Subcutaneous adipose tissue (tissue), 4 donors: Measurements from ENCODE around the gene TBC1D24. TPM values are rescaled to one million over a fixed set of nuclear protein-coding genes. Genes with fewer than 3 reads are reported as not detected.

Experiments
- total RNA-seq, 4 donors: library from RNA; depleted of rRNA; stranded (reverse); fragments of >200 nt; gene quantifications; one replicate each; pipeline ENCODE4 v1.1.0, GENCODE V29; 2016
- TF ChIP-seq, protein P1 (sequence below): fragments of 450-650 bp; IDR thresholded peaks from one replicate; pipeline ENCODE4 v1.5.1; 2016; ENCODE audit warnings: low read depth, mild to moderate bottlenecking, control low read depth, antibody characterized with exemption, moderate library complexity

Gene TBC1D24
- total RNA-seq, 4 donors from 2014 or later = 7.0 to 30.1 (median 8.1) TPM

DNA sequence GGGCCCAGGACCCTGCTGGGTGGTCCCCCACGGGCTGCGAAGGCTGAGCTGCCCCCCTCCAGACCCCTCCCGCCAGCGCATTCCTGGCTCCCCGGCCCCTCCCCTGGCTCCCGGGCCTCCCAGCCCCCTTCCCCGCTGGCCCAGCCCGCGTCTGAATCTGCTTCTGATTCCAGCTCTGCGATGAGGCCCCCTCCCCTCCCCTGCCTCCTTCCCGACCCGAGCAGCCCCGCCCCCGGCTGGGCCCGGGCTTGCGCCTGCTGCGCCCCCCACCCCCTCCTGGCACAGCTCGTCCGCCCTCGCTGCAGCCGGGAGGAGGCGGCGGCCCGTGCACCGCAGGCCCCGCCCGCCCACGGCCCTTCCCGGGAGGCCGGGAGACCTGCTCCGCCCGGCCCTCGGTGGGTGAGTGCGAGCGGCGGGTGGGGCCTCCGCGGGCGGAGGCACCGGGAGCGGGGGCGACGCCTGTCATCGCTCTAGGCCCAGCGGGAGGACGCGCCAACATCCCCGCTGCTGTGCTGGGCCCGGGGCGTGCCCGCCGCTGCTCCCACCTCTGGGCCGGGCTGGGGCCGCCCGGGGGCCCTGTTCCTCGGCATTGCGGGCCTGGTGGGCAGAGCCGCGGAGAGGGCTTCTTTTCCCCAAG is 3.8 kb upstream of the TBC1D24 start, which contains the start of gene NTN3:
Gene NTN3 (plus strand): TSS at position 282 of the 637 bp plus-strand sequence. CDS start 405 bp downstream, outside the sequence.
- TF ChIP-seq, protein P1, sequence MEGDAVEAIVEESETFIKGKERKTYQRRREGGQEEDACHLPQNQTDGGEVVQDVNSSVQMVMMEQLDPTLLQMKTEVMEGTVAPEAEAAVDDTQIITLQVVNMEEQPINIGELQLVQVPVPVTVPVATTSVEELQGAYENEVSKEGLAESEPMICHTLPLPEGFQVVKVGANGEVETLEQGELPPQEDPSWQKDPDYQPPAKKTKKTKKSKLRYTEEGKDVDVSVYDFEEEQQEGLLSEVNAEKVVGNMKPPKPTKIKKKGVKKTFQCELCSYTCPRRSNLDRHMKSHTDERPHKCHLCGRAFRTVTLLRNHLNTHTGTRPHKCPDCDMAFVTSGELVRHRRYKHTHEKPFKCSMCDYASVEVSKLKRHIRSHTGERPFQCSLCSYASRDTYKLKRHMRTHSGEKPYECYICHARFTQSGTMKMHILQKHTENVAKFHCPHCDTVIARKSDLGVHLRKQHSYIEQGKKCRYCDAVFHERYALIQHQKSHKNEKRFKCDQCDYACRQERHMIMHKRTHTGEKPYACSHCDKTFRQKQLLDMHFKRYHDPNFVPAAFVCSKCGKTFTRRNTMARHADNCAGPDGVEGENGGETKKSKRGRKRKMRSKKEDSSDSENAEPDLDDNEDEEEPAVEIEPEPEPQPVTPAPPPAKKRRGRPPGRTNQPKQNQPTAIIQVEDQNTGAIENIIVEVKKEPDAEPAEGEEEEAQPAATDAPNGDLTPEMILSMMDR = no peak

DNA sequence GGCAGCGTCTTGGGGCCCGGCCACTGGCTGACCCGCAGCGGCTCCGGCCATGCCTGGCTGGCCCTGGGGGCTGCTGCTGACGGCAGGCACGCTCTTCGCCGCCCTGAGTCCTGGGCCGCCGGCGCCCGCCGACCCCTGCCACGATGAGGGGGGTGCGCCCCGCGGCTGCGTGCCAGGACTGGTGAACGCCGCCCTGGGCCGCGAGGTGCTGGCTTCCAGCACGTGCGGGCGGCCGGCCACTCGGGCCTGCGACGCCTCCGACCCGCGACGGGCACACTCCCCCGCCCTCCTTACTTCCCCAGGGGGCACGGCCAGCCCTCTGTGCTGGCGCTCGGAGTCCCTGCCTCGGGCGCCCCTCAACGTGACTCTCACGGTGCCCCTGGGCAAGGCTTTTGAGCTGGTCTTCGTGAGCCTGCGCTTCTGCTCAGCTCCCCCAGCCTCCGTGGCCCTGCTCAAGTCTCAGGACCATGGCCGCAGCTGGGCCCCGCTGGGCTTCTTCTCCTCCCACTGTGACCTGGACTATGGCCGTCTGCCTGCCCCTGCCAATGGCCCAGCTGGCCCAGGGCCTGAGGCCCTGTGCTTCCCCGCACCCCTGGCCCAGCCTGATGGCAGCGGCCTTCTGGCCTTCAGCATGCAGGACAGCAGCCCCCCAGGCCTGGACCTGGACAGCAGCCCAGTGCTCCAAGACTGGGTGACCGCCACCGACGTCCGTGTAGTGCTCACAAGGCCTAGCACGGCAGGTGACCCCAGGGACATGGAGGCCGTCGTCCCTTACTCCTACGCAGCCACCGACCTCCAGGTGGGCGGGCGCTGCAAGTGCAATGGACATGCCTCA is 3.1 kb upstream of the TBC1D24 start:
- TF ChIP-seq, protein P1 = no peak

DNA sequence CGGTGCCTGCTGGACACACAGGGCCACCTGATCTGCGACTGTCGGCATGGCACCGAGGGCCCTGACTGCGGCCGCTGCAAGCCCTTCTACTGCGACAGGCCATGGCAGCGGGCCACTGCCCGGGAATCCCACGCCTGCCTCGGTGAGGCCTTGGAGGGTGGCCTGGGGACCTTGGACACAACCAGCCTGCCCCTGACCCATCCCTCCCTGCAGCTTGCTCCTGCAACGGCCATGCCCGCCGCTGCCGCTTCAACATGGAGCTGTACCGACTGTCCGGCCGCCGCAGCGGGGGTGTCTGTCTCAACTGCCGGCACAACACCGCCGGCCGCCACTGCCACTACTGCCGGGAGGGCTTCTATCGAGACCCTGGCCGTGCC is 2.5 kb upstream of the TBC1D24 start:
- TF ChIP-seq, protein P1 = no peak

DNA sequence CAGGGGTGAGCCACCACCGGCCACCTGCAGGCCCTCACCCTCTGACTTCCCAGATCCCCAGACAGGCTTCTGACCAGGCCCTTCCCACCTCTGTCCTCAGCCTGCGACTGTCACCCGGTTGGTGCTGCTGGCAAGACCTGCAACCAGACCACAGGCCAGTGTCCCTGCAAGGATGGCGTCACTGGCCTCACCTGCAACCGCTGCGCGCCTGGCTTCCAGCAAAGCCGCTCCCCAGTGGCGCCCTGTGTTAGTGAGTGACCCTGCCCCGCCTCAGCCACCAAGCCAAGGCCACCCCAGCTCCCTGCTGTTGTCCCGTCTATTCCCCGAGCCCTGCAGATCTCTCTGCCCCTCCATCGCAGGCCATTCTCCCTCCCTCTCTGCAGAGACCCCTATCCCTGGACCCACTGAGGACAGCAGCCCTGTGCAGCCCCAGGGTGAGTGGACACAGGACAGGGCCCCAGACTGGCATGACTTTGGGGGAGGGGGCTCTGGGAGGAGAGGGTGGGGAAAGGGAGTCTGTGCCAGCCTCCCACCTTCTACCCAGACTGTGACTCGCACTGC is 2.0 kb upstream of the TBC1D24 start:
- TF ChIP-seq, protein P1 = no peak

DNA sequence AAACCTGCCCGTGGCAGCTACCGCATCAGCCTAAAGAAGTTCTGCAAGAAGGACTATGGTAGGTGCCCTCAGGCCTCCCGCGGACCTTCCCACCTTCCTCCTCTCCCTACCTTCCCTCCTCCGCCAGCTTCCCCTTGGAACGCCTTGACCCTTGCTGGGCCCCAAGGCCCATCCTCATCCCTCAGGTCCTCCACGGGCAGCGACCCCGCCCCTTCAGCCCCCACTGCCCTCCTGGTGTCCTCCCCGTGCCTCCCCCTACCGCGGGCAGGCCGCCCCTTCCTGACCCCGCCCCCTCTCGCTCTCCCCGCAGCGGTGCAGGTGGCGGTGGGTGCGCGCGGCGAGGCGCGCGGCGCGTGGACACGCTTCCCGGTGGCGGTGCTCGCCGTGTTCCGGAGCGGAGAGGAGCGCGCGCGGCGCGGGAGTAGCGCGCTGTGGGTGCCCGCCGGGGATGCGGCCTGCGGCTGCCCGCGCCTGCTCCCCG is 1.4 kb upstream of the TBC1D24 start:
- TF ChIP-seq, protein P1 = no peak

DNA sequence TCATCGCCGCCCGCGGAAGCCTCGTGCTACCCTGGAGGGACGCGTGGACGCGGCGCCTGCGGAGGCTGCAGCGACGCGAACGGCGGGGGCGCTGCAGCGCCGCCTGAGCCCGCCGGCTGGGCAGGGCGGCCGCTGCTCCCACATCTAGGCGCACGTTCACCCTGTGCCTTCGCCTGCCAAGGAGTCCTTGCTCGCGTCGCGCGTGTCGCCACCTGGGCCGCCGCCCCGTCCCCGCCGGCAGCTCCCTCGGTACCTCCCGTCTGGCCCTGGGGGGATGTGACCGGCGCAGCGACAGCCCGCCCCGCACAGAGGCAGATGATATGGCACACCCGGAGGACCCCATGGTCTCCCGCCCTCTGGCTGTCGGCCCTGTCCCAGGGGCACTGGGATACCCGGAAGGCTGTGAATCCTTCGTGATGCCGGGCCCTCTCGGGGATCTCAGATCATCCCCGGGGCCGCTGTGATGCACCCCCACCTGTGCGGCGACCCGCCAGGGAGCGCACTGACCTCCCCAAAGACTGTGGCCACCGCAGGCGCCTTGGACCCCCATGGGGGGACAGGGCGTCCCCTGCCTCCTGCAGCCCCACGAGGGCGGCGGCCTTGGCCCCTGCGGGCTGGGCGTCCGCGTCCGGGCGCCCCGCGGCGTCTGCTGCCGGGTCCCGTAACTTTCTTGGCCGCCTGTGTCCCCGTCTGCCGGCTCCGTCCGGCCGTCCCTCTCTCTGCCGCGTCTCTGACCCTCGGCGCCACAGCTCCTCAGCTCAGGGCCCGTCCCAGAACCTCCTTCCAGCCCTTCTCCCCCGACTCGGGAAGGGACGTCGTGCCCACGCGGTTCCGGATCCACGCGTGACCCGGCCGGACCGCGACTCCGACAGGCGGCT is 689 bp upstream of the TBC1D24 start:
- TF ChIP-seq, protein P1 = no peak
